HUES6 (cell line): ENCODE results near the gene ZNRF3.
"Not testable (repeated sequence)": the region's sequence is repeated elsewhere in the genome, so short reads cannot be mapped to it uniquely, and the experiment has no call there.

ENCODE experiments used
- H3K27ac ChIP-seq: 2 replicates; pipeline ENCODE4 v1.7.0; 2013; ENCODE audit warnings: low read depth, mild to moderate bottlenecking, low read length, inconsistent platforms
- H3K27me3 ChIP-seq: 2 replicates; pipeline ENCODE4 v1.6.1; 2013; ENCODE audit warnings: low read length; ENCODE audit not compliant: control insufficient read depth, insufficient read depth
- H3K36me3 ChIP-seq: 2 replicates; pipeline ENCODE4 v1.6.1; 2013; ENCODE audit warnings: low read length; ENCODE audit not compliant: control insufficient read depth, insufficient read depth
- H3K4me1 ChIP-seq: 2 replicates; pipeline ENCODE4 v1.6.1; 2013; ENCODE audit warnings: low read length; ENCODE audit not compliant: control insufficient read depth, insufficient read depth
- H3K4me3 ChIP-seq: 2 replicates; pipeline ENCODE4 v1.5.1; 2013; ENCODE audit warnings: low read depth, low read length
- H3K9ac ChIP-seq: one replicate; pipeline ENCODE4 v1.6.1; 2013; ENCODE audit warnings: mild to moderate bottlenecking, low read length
- H3K9me3 ChIP-seq: 2 replicates; pipeline ENCODE4 v1.6.1; 2013; ENCODE audit warnings: low read depth, low read length; ENCODE audit not compliant: control insufficient read depth, insufficient read depth

ZNRF3 gene

GRCh38 chr22:28864878-28865596, 18.3 kb upstream of the ZNRF3 start:
- H3K27me3 ChIP-seq, result no peaks in the 10 kb centered on the region

DNA sequence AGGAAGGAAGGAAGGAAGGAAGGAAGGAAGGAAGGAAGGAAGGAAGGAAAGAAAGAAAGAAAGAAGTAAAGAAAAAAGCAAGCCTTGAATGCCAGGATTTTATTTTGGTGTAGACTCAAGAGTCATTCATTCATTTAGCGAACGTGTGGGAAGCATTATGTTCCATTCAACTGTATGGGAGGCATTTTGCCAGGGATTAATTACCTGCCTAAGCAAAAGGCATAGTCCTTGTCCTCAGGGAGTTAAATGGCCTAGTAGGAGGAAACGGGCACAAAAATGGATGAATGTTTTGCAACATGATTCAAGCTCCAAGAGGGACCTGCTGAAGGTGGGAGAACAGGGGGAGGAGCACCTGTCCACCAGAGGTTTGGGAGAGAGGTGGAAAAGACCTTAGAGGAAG, 16.2 kb upstream of the ZNRF3 start:
- H3K9ac ChIP-seq, result no peak overlapping the region
- H3K4me1 ChIP-seq, result no peaks in the 10 kb centered on the region
- no peak overlapping the region for H3K27ac ChIP-seq
- no peaks in the 10 kb centered on the region for H3K36me3 ChIP-seq
- H3K27me3 ChIP-seq, result no peaks in the 10 kb centered on the region
- H3K9me3 ChIP-seq, result peaks cover 3% of the 10 kb centered on the region; the same call in 1 of the 2 replicates
- H3K4me3 ChIP-seq, result no peak overlapping the region

More at GRCh38 chr22:28864878-28865596, 18.3 kb upstream of the ZNRF3 start:
- Histone ChIP-seq H3K9me3 (peaks cover 3% of the 10 kb centered on the region; the same call in 1 of the 2 replicates), H3K9ac (no peak overlapping the region), H3K4me3 (no peak overlapping the region), H3K4me1 (no peaks in the 10 kb centered on the region), H3K27ac (no peak overlapping the region), H3K36me3 (no peaks in the 10 kb centered on the region)

DNA sequence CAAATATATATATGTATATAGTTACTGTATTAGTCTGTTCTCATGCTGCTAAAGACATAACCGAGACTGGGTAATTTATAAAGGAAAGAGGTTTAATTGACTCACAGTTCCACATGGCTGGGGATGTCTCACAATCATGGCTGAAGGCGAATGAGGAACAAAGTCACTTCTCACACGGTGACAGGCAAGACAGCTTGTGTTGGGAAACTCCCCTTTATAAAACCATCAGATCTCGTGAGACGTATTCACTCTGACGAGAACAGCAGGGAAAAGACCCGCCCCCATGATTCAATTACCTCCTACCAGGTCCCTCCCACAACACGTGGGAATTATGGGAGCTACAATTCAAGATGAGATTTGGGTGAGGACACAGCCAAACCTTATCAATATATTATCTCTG, 15.0 kb upstream of the ZNRF3 start:
- not testable (repeated sequence) for H3K27me3 ChIP-seq, H3K9me3 ChIP-seq, H3K4me3 ChIP-seq, H3K27ac ChIP-seq, H3K9ac ChIP-seq, H3K4me1 ChIP-seq, H3K36me3 ChIP-seq

DNA sequence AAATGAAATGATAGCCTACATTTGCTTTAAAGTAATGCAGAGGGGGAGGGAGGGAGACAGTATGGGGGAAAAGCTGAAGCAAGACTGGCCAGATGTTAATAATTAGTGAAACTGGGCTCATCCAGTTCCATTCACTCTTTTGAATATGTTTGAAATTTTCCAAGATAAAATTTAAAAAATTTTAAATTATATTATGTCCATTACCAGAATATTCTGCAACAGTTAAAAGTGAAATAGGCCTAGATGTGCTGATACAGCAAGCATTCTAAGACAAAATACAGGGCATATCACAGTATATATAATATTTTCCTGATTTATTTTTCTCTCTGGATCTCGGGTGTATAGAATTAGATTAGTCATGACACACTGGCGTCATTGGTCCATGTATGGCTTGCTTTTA, 13.6 kb upstream of the ZNRF3 start:
- no peaks in the 10 kb centered on the region for H3K27me3 ChIP-seq
- H3K9me3 ChIP-seq, result no peaks in the 10 kb centered on the region
- H3K36me3 ChIP-seq, result no peaks in the 10 kb centered on the region
- H3K9ac ChIP-seq, result no peak overlapping the region
- H3K4me3 ChIP-seq, result no peak overlapping the region
- H3K27ac ChIP-seq, result no peak overlapping the region
- H3K4me1 ChIP-seq, result no peaks in the 10 kb centered on the region

DNA sequence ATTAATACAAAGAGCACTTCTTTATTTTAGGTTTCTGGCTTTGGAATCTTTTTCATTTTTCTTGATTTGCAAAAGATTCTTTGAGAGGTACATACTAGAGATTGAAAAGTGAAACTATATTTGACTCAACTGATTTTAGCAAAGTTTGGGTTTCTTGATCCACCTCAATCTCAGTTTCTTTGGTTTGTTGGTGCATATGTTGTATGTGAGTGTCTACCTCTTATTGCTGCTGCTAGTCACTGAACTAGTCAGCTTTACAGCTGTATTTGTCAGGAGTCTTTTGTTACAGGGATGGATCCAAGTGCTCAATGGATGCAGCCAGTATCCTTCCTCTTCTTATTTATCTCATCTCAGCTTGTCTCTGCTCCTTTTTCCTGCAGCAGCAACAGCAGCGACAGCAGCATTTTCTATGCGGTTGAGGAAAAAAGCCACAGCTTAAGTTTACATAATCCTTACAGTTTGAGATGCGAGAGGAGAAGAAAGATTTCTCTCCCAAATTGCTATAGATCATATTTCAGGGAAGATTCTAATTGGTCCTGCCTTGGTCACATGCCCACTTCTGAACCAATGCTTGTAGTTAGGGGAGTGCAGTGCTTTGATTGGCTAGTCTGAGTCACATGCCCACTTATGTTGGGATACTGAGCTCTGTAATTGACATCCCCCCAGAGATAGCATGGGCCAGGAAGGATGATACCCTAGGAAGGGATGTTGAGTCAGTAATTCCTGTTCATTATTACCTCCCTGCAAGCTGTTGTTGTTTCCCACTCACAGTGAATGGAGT, 10.0 kb upstream of the ZNRF3 start:
- no peak overlapping the region for H3K9ac ChIP-seq

DNA sequence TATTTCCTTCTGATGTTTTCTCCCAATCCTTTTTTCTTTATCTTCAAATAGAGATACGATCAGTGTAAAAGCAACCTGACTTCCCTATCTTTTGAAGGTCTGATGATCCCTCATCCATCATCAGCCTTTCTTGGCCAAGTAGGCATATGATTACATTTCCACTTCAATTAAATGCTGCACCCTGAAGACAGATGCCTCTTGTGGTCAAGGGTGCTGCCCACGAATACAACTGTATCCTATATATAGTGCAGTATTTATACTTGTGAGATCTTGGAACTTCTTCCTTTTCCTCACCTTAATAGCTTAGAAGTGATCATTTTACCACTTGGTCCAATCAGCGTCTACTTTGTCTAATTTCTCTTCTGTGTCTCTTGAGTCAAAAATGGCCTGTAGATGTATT, 9.3 kb upstream of the ZNRF3 start:
- Histone ChIP-seq H3K9me3 (no peaks in the 10 kb centered on the region), H3K4me1 (no peaks in the 10 kb centered on the region), H3K27ac (no peak overlapping the region), H3K36me3 (no peaks in the 10 kb centered on the region), H3K27me3 (no peaks in the 10 kb centered on the region), H3K4me3 (no peak overlapping the region), H3K9ac (no peak overlapping the region)

More for the DNA sequence above, 10.0 kb upstream of the ZNRF3 start:
- H3K9me3 ChIP-seq, result no peaks in the 10 kb centered on the region
- no peak overlapping the region for H3K4me3 ChIP-seq
- no peak overlapping the region for H3K27ac ChIP-seq
- no peaks in the 10 kb centered on the region for H3K4me1 ChIP-seq
- no peaks in the 10 kb centered on the region for H3K27me3 ChIP-seq
- no peaks in the 10 kb centered on the region for H3K36me3 ChIP-seq

DNA sequence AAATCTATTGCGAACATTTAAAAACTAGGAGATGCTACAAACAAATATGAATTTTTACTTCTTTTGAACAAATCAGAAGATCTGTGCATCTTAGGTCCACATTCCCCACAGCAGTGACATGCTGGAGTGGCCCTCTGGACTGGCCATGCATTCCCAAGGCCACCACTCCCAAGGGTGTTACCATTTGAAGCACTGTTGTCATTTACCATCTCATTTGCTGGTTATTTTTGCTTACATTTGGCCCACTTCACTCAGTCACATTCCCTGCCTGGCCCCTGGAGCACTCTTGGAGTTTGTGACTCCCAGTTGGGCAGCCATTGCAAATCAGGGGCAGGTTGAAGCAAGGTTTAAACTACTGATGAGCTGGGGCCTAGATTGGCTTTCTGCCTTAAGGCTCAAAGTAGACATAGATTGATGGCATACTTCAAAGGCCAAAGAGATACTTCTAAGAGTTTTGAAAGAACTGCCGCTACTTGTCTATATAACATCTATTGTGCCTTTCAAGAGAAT, 8.5 kb upstream of the ZNRF3 start:
- Histone ChIP-seq H3K36me3 (no peaks in the 10 kb centered on the region), H3K27ac (no peak overlapping the region), H3K27me3 (no peaks in the 10 kb centered on the region), H3K9me3 (no peaks in the 10 kb centered on the region), H3K4me3 (no peak overlapping the region), H3K4me1 (no peaks in the 10 kb centered on the region), H3K9ac (no peak overlapping the region)

GRCh38 chr22:28882545-28882877, 861 bp upstream of the ZNRF3 start:
- Histone ChIP-seq H3K4me1 (peaks cover 28% of the 10 kb centered on the region), H3K9ac (peak overlapping the region; percentile 82), H3K9me3 (no peaks in the 10 kb centered on the region), H3K27ac (peak overlapping the region; percentile 83), H3K36me3 (no peaks in the 10 kb centered on the region), H3K4me3 (peak overlapping the region; percentile 78), H3K27me3 (no peaks in the 10 kb centered on the region)

DNA sequence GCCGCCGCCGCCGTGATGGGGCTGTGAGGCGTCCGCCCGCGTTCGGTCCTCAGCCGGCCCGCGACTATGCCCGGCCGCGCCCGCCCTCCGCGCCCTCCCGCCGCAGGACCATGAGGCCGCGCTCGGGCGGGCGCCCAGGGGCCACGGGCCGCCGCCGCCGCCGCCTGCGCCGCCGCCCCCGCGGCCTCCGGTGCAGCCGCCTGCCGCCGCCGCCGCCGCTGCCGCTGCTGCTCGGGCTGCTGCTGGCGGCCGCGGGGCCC, 215 bp downstream of the ZNRF3 start:
- no peaks in the 10 kb centered on the region for H3K9me3 ChIP-seq
- H3K4me1 ChIP-seq, result peaks cover 37% of the 10 kb centered on the region
- no peaks in the 10 kb centered on the region for H3K36me3 ChIP-seq
- peak overlapping the region; percentile 86 for H3K9ac ChIP-seq
- no peaks in the 10 kb centered on the region for H3K27me3 ChIP-seq
- H3K27ac ChIP-seq, result no peak overlapping the region
- peak overlapping the region; percentile 84 for H3K4me3 ChIP-seq

DNA sequence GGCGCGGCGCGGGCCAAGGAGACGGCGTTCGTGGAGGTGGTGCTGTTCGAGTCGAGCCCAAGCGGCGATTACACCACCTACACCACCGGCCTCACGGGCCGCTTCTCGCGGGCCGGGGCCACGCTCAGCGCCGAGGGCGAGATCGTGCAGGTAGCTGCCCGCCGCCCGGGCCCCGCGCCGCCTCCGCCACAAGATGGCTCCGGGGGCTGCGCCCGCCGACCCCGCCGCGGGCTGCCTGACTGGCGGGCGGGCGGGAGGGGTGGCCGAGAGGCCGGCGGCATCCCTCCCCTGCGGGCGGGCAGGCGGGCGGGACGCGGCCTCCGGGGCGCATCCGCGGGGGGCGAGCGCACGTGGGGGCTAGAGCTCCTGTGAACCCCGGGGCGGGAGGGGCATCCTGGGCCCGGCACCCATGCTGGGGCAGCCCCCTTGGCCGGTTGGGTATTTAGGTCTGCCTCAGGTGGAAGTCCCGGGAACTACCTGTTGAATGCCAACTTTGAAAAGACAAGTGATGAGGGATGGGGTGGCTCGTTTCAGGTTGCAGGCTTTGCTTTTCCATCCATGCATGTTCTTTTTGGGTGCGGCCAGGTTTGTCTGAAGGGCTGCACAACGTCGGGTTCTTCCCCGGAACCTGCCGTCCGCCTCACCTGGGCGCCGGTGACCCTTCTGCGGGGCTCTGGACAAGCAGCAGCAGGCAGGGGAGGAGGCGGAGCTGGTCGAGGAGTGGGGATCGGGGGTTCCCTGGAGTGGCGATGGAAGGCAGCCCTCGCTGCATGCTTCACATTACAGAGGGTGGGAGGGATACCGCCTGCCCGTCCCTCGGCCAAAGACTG, 760 bp downstream of the ZNRF3 start:
- H3K9ac ChIP-seq, result peak overlapping the region; percentile 86
- no peak overlapping the region for H3K27ac ChIP-seq

More for the DNA sequence above, 760 bp downstream of the ZNRF3 start:
- Histone ChIP-seq H3K36me3 (no peaks in the 10 kb centered on the region), H3K4me1 (peaks cover 37% of the 10 kb centered on the region), H3K27me3 (no peaks in the 10 kb centered on the region), H3K9me3 (no peaks in the 10 kb centered on the region), H3K4me3 (peak overlapping the region; percentile 84)
